ENCODE results near the gene CCL22.
"Not testable (repeated sequence)": the region's sequence is repeated elsewhere in the genome, so short reads cannot be mapped to it uniquely, and the experiment has no call there.

Gene CCL22

DNA sequence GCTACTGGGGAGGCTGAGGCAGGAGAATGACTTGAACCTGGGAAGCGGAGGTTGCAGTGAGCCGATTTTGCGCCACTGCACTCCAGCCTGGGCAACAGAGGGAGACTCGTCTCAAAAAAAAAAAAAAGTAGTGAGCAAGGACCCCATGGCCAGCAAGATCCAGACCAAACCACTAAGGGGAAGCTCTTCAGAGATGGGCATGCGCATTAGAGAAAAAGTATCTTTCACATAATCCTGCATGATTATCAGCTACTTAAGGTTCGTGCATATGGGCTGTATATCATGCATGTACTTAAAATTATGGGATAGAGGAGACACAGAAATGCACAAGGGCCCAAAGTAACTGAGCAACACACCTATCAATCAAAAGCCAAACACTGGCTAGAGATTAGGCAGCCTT is 10.7 kb upstream of the CCL22 start:
- DNase-seq (ENCODE audit: low read depth in 2 of 2), result no peak

- DNase-seq (ENCODE audit: low read depth in 2 of 2), result no peak
Measured at GRCh38 chr16:57348327-57348726, 10.3 kb upstream of the CCL22 start.

DNA sequence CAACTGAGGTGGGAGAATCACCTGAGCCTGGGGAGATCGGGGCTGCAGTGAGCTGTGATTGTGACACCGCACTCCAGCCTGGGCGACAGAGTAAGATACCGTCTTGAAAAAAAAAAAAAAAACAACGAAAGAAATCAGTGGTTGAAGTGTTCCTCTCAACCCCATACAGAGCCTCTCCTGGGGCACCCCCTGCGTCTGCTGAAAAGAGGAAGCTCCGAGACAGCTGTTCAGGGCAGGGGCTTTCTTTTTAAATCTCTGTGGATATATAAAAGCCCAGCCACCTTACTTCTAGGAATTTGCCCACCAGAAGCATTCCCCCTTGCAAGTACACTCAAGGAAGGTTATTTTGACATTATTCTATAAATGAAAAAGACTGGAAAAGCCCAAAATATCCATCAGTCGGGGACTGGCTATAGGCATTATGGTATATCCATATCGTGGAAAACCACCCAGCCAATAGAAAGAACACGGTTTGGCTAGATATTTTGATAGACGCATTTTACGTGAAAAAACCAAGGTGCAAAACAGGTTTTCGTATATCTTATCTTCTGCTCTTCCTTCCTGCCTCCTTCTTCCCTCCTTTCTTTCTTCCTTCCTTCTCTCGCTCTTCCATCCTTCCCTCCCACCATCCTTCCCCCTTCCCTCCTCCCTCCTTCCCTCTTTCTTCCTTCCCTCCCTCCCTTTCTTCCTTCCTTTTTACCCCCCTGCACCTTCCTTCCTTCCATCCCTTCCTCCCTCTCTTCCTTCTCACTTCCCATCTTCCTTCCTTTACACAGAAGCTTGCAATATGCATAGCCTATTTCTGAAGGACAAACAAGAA is 9.2 kb upstream of the CCL22 start:
- no peak for DNase-seq (ENCODE audit: low read depth in 2 of 2)

DNA sequence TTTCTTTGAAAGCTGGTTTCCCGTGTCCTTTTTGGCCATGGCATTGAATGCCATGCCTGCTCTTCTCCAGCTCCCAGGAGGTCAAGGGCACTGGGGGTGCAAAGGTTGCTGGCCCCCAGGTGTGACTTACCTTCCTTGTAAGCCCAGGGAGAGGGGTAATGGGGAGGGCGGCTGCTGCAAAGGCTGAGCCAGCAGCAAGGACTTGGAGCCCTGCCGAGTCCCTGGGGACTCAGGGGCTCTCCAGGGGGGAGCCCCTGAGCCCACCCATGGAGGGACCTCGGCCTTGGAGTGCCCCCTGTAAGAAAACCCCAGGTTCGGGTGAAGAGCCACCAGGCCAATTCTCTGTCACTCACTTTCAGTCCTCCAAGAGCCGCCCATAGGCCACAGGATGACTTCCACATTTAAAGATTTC is 5.9 kb upstream of the CCL22 start:
- no peak for DNase-seq (ENCODE audit: low read depth in 2 of 2)

- no peak for DNase-seq (ENCODE audit: low read depth in 2 of 2)
Measured at GRCh38 chr16:57354311-57354710, 4.3 kb upstream of the CCL22 start.

DNA sequence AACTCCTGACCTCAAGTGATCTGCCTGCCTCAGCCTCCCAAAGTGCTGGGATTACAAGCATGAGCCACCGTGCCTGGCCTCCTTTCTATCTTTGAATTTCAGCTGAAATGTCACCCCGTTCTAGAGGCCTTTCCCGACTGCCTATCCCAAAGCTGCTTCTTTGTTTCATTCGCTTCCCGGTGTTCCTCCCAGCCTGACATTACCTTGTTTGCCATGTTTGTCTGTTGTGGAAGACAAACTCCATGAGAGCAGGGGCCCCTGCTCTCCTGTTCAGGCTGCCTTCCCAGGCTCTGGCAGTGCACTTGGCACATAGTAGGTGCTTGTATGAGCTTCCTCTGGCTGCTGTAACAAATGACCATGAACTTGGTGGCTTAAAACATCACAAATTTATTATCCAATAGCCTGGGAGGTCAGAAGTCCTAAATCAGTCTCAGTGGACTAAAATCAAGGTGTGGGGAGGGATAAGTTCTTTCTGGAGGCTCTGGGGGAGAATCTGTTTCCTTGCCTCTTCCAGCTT is 2.6 kb upstream of the CCL22 start:
- DNase-seq (ENCODE audit: low read depth in 2 of 2), result no peak

DNA sequence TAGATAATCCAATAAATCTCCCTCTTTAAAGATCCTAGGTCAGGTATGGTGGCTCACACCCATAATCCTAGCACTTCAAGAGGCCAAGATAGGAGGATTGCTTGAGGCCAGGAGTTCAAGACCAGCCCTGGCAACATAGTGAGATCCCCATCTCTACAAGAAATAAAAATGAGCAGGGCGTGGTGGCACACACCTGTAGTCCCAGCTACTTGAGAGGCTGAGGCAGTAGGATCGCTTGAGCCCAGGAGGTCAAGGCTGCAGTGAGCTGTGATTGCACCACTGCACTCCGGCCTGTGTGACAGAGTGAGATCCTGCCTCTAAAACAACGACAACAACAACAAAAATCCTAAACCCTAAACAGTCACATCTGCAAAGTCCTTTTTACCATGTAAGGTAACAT is 2.0 kb upstream of the CCL22 start:
- DNase-seq (ENCODE audit: low read depth in 2 of 2), result no peak

GRCh38 chr16:57357330-57358085 is 1.1 kb upstream of the CCL22 start:
- DNase-seq (ENCODE audit: low read depth in 2 of 2), result no peak

DNA sequence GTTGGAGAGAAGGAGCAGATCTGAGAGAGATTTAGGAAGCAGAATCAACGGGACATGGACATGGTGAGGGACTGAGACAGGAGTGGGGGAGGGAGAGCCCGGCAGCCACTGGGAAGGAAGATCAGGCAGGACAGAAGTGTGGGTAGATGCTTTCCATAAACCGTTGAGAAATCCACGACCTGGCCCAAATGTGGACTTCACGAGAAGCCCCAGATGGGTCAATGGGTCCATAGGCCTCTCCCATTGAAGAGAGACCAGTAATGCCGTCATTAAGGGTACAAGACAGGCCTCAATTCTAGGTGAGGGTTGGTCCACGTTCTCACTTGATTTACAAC is 530 bp upstream of the CCL22 start:
- no peak for DNase-seq (ENCODE audit: low read depth in 2 of 2)

- DNase-seq (ENCODE audit: low read depth in 2 of 2), result no peak
Measured at GRCh38 chr16:57360321-57360935, 1.8 kb downstream of the CCL22 start.

DNA sequence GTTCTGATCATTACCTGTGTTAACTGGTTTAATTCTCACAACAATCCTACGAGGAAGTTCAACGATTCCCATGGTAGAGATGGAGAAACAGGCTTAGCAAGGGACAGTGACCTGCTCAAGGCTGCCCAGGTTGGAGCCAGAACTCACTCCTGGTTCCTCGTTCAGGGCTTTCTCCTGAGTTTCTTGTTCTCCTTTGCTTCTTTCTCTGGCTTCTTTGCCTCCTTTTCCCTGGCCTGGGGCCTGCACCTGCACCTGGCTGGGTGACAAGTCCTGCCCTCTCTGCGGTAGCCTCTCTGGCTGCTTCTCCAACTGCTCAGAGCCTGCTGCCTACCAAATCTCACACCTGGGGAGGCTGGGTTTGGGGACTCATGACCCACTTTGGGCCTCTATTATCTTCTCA is 2.8 kb downstream of the CCL22 start:
- no peak for DNase-seq (ENCODE audit: low read depth in 2 of 2)

GRCh38 chr16:57364143-57364542 is 5.6 kb downstream of the CCL22 start:
- DNase-seq (ENCODE audit: low read depth in 2 of 2), result no peak

GRCh38 chr16:57366544-57367040 is 8.0 kb downstream of the CCL22 start:
- no peak for DNase-seq (ENCODE audit: low read depth in 2 of 2)

GRCh38 chr16:57367116-57367752 is 8.7 kb downstream of the CCL22 start:
- no peak for DNase-seq (ENCODE audit: low read depth in 2 of 2)

DNA sequence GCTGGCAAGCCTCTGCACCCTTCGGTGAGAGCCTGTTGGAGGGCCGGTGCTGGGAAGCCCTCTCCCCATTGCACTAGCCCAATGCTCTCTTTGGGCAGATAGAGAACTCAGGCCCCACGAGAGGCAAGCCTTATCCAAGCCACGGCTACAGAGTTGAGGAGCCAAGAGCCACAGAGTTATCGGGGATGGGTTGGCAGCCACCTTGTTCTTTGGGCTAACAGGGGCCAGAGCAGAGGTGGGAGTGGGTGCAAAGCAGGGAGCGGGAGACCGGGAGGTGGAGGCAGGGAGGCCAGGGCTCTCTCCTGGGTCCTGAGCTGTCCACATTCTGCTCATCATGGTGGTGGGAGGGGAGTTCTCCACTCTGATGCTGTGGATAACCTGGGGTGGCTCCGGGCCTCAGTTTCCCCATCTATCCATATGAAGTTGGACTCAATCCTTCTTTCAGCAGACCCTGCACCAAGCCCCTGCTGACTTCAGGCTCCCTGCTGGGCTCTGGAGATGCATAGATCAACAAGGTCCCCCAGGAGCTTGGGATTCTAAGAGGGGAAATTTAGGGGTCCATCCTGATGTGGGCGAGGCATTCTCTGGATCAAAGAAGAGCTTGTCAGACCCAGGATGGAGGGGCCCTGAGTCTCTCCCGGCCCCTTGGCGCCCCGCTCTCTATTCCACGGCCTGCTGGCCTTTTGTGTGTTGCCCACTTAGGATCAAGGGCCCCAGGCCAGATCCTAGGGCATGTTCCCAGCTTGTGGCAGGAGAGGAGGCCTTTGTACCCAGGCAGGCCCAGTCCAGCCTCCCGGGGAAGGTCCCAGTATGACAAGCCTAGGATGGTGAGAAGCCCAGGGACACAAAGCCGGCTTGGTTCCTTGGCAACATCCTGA is 13.2 kb downstream of the CCL22 start:
- no peak for DNase-seq (ENCODE audit: low read depth in 2 of 2)

GRCh38 chr16:57372372-57373116 is 14.0 kb downstream of the CCL22 start, which contains the start of gene CX3CL1:
TSS of gene CX3CL1 (plus strand) at chr16:57372490. CDS start at chr16:57372569, 79 bp downstream.
- DNase-seq (ENCODE audit: low read depth in 2 of 2), result no peak

DNA sequence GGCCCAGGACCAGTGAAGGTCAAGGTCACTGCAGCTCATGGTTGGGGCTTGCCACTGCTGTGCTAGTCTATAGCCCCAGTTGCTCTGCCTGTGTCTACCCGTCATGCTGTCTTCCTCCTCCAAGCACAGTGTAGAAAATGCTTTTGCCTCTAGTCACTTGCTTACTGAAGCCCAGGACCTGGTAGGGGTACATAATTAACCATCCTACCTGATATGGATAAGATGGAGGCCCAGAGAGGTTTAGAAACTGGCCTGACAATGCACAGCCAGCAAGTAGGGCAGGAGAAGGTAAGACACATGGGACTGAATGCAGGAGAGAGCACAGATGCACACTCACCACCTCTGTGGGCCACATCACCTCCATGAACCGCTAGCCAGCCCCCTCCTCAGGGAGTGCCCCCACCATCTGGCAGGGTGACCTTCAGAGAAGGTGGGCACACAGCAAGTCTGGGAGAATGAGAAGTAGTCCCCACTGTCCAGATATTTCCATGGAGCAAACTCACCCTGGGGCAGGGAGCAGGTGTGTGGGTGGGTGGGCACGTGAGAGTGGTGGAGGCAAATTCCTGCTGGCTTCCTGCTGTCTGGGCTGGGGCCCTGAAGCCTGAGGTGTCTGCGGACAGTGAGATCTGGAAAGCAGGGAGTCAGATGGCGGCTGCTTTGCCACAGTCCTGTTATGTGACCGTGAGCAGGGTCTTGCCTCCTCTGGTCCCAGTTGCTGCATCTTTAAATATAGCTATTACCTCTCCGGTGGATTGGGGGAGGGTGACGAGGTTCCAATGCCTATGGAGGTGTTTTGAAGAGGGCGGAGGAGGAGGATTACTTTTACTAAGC is 14.7 kb downstream of the CCL22 start:
- no peak for DNase-seq (ENCODE audit: low read depth in 2 of 2)

DNA sequence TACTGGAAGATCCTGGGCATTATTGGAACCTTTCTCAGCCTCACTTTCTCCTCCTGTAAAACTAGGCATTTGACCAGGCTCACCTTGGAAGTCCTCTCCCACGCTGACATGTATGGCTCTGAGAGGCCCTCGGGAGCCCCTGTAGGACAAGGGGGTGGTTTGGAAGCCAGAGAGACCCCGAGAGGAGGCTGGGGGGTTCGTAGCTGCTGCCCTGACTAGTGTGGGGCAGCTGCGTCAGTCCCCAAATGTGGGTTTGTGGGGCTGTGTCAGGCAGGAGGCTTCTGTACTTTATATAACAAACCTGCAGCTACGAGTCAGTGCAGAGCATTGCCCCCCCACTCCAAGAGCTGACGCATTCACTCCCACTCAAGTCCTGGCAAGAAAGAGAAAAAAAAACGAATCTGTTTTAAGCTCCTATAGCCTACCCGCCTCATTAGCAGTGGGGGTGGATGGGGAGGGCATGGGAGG is 15.5 kb downstream of the CCL22 start:
- DNase-seq (ENCODE audit: low read depth in 2 of 2), result no peak

DNA sequence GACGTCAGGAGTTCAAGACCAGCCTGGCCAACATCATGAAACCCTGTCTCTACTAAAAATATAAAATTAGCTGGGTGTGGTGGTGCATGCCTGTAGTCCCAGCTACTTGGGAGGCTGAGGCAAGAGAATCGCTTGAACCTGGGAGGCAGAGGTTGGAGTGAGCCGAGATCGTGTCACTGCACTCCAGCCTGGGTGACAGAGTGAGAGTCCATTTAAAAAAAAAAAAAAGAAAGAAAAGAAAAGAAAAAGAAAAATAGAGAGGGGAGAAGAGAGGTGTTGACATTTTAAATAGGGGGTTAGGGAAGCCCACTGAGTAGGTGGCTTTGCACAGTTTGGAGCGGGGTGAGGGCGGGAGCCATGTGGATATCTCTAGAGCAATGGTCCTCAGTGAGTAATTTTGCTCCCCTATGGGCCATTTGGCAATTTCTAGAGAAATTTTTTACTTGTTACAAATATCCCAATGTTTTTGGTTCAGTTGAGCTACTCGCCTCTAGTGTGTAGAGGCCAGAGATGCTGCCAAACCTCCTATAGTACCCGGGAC is 16.4 kb downstream of the CCL22 start:
- not testable (repeated sequence) for DNase-seq (ENCODE audit: low read depth in 2 of 2)

All from stimulated activated CD8-positive, alpha-beta memory T cell treated with anti-CD3 and anti-CD28 coated beads, Interleukin-7, amount 100 ng/mL, for 1 hour (primary cell).